H1 (cell line): ENCODE data around the gene CPSF7. TPM values are rescaled to one million over a fixed set of nuclear protein-coding genes. Genes with fewer than 3 reads are reported as not detected.

Experiments
- CTCF ChIA-PET: fragments of 300-600 bp; sonication (Branson Sonifier 250); formaldehyde crosslinking; loops from one replicate; lab custom pipeline; 2021; ENCODE audit not compliant: partially characterized antibody; lab: Charles Lee
- POLR2A ChIA-PET: fragments of 300-600 bp; sonication (Branson Sonifier 250); formaldehyde crosslinking; loops from one replicate; lab custom pipeline; 2021; ENCODE audit warnings: inconsistent platforms; ENCODE audit not compliant: partially characterized antibody; lab: Charles Lee
- DNase-seq, 2 experiments: peaks; one replicate each; pipeline versions ENCODE4 v3.0.0 to v3.0.0-alpha.2; 2010 to 2022; ENCODE audit warnings: low spot score in 2 of 2, low read depth in 1 of 2, mixed read lengths in 1 of 2
- FAIRE-seq: peaks from 2 replicates; lab custom pipeline; 2011; peaks lifted over from hg19 to GRCh38; lab: Jason Lieb, UNC
- H2AFZ ChIP-seq: 2 replicates; pipeline ENCODE4 v1.8.1; 2012; ENCODE audit warnings: low read length, inconsistent platforms
- H2AK5ac ChIP-seq: 2 replicates; pipeline ENCODE4 v1.6.1; 2013; ENCODE audit warnings: low read depth, low read length
- H2BK120ac ChIP-seq: replicated peaks from 2 replicates; pipeline ENCODE3; 2013; ENCODE audit warnings: low read depth, low read length, inconsistent platforms
- H2BK12ac ChIP-seq: 2 replicates; pipeline ENCODE4 v1.6.1; 2013; ENCODE audit warnings: low read depth, low read length
- H2BK15ac ChIP-seq: 2 replicates; pipeline ENCODE4 v1.6.1; 2013; ENCODE audit warnings: low read length
- H2BK20ac ChIP-seq: 2 replicates; pipeline ENCODE4 v1.6.1; 2013; ENCODE audit warnings: low read length
- H2BK5ac ChIP-seq: 2 replicates; pipeline ENCODE4 v1.6.1; 2013; ENCODE audit warnings: low read depth, low read length
- H3K14ac ChIP-seq: 2 replicates; pipeline ENCODE4 v1.6.1; 2013; ENCODE audit warnings: inconsistent platforms; ENCODE audit not compliant: insufficient read length
- H3K18ac ChIP-seq: 2 replicates; pipeline ENCODE4 v1.6.1; 2013; ENCODE audit warnings: low read length; ENCODE audit errors: extremely low read depth
- H3K23ac ChIP-seq: 2 replicates; pipeline ENCODE4 v1.6.1; 2013; ENCODE audit warnings: inconsistent platforms; ENCODE audit not compliant: insufficient read length
- H3K23me2 ChIP-seq: 2 replicates; pipeline ENCODE4 v1.6.1; 2013; ENCODE audit warnings: low read depth, low read length
- H3K27ac ChIP-seq: 2 replicates; pipeline ENCODE4 v1.6.1; 2011; ENCODE audit warnings: low read depth, low read length, inconsistent platforms
- H3K27me3 ChIP-seq, 4 experiments: replicated peaks in 1 of 4; 1 replicate in 1 of 4; 2 replicates in 3 of 4; pipeline versions ENCODE4 v1.6.1 to v1.8.1; 2011 to 2013; ENCODE audit warnings: low read length in 3 of 4, mild to moderate bottlenecking in 3 of 4, inconsistent platforms in 2 of 4, mixed read lengths in 2 of 4, moderate library complexity in 1 of 4; ENCODE audit not compliant: control insufficient read depth in 3 of 4, insufficient read depth in 3 of 4; ENCODE audit errors: extremely low read depth in 1 of 4
- H3K36me3 ChIP-seq, 4 experiments: 2 replicates each; pipeline versions ENCODE4 v1.6.1 to v1.8.1; 2011 to 2013; ENCODE audit warnings: mild to moderate bottlenecking in 4 of 4, low read length in 3 of 4, moderate library complexity in 2 of 4, control low read depth in 1 of 4, inconsistent platforms in 1 of 4; ENCODE audit not compliant: insufficient read depth in 4 of 4, control insufficient read depth in 2 of 4
- H3K4ac ChIP-seq: replicated peaks from 2 replicates; pipeline ENCODE3; 2013; ENCODE audit warnings: low read length, low read depth, mixed read lengths, inconsistent platforms; ENCODE audit not compliant: insufficient read length
- H3K4me1 ChIP-seq, 4 experiments: replicated peaks in 1 of 4; 1 replicate in 1 of 4; 2 replicates in 3 of 4; pipeline versions ENCODE4 v1.6.1 to v1.8.1; 2011 to 2013; ENCODE audit warnings: low read length in 3 of 4, inconsistent platforms in 2 of 4, mixed read lengths in 1 of 4; ENCODE audit not compliant: insufficient read depth in 4 of 4, control insufficient read depth in 3 of 4
- H3K4me2 ChIP-seq, 2 experiments: 2 replicates each; pipeline versions ENCODE4 v1.6.1 to v1.8.1; 2011 to 2013; ENCODE audit warnings: low read depth in 2 of 2, low read length in 2 of 2, control low read depth in 1 of 2, inconsistent platforms in 1 of 2, mild to moderate bottlenecking in 1 of 2; ENCODE audit not compliant: insufficient read depth in 1 of 2
- H3K4me3 ChIP-seq, 4 experiments: fragments of 200-600, 300-600 bp in 1 of 4; sonication (generic), shearing (Covaris generic), sonication (Bioruptor Twin) in 1 of 4; 2 replicates each; pipeline versions ENCODE4 v1.5.1 to v1.8.1; 2011 to 2016; ENCODE audit warnings: low read length in 4 of 4, low read depth in 3 of 4, control low read depth in 2 of 4, inconsistent platforms in 2 of 4, mild to moderate bottlenecking in 2 of 4, mixed read lengths in 1 of 4, moderate library complexity in 1 of 4; ENCODE audit not compliant: insufficient read depth in 2 of 4; ENCODE audit errors: extremely low read depth in 1 of 4
- H3K56ac ChIP-seq: replicated peaks from 2 replicates; pipeline ENCODE3; 2013; ENCODE audit warnings: low read depth, mild to moderate bottlenecking, mixed read lengths, low read length, inconsistent platforms; ENCODE audit not compliant: insufficient read length
- H3K79me1 ChIP-seq: 2 replicates; pipeline ENCODE4 v1.6.1; 2013; ENCODE audit warnings: low read depth, low read length, control low read depth
- H3K79me2 ChIP-seq, 2 experiments: 2 replicates each; pipeline versions ENCODE4 v1.6.1 to v1.8.1; 2012 to 2013; ENCODE audit warnings: low read length in 2 of 2, mild to moderate bottlenecking in 2 of 2, inconsistent platforms in 1 of 2; ENCODE audit not compliant: insufficient read depth in 2 of 2, control insufficient read depth in 1 of 2
- H3K9ac ChIP-seq, 4 experiments: replicated peaks in 1 of 4; 1 replicate in 1 of 4; 2 replicates in 3 of 4; pipeline versions ENCODE4 v1.6.1 to v1.8.1; 2011 to 2013; ENCODE audit warnings: low read depth in 3 of 4, low read length in 3 of 4, control low read depth in 2 of 4, mild to moderate bottlenecking in 2 of 4, moderate library complexity in 2 of 4, inconsistent platforms in 1 of 4; ENCODE audit errors: extremely low read depth in 1 of 4
- H3K9me3 ChIP-seq, 2 experiments: 2 replicates each; pipeline versions ENCODE4 v1.6.1 to v1.8.1; 2012 to 2013; ENCODE audit warnings: mild to moderate bottlenecking in 2 of 2, moderate library complexity in 2 of 2, control low read depth in 1 of 2, inconsistent platforms in 1 of 2, low read depth in 1 of 2, low read length in 1 of 2, mixed read lengths in 1 of 2; ENCODE audit not compliant: insufficient read depth in 2 of 2
- H4K20me1 ChIP-seq, 2 experiments: replicated peaks in 1 of 2; 2 replicates each; pipeline versions ENCODE3 to v1.8.1; 2011 to 2013; ENCODE audit warnings: inconsistent platforms in 2 of 2, low read length in 2 of 2, mild to moderate bottlenecking in 1 of 2; ENCODE audit not compliant: insufficient read depth in 2 of 2, control insufficient read depth in 1 of 2
- H4K5ac ChIP-seq: 2 replicates; pipeline ENCODE4 v1.6.1; 2013; ENCODE audit warnings: low read length, low read depth, mixed read lengths, inconsistent platforms; ENCODE audit not compliant: insufficient read length
- H4K8ac ChIP-seq: 2 replicates; pipeline ENCODE4 v1.8.0; 2013; ENCODE audit warnings: mild to moderate bottlenecking, moderate library complexity, low read length, inconsistent platforms; ENCODE audit not compliant: insufficient read depth; ENCODE audit errors: extremely low read depth
- H4K91ac ChIP-seq: replicated peaks from 2 replicates; pipeline ENCODE3; 2013; ENCODE audit warnings: low read length, mixed read lengths, inconsistent platforms; ENCODE audit not compliant: insufficient read length
- BRCA1 ChIP-seq: IDR thresholded peaks from 2 replicates; pipeline ENCODE4 v1.6.1; 2012; ENCODE audit warnings: low read depth, low read length, improper control_type of control experiment
- CBX5 ChIP-seq: fragments of 300-800, 300-1000 bp; sonication (generic); IDR thresholded peaks from 2 replicates; pipeline ENCODE4 v1.7.1; 2016; ENCODE audit warnings: antibody characterized with exemption, low read length, low read depth
- WGBS, 2 experiments: shearing (Covaris generic) in 1 of 2; methylation state at CpG; one replicate each; pipeline versions ENCODE4 v1.1.6 to v1.1.7; 2013 to 2015; ENCODE audit warnings: low lambda C conversion rate in 2 of 2, mixed read lengths in 2 of 2, inconsistent platforms in 1 of 2, low coverage in 1 of 2, missing lambda C conversion rate in 1 of 2; ENCODE audit not compliant: insufficient replicate concordance in 2 of 2, insufficient coverage in 1 of 2, insufficient read length in 1 of 2; ENCODE audit errors: extremely low coverage in 1 of 2, missing lambda C conversion rate in 1 of 2; 5-methylcytosine and 5-hydroxymethylcytosine counted together
- polyA plus RNA-seq, 7 experiments: library from polyadenylated mRNA; depleted of rRNA in 3 of 7; stranded (reverse) in 5 of 7; unstranded in 2 of 7; fragments of >200 nt in 5 of 7; fragments of 200-250 nt in 2 of 7; gene quantifications; 1 replicate in 5 of 7; 2 replicates in 1 of 7; 4 replicates in 1 of 7; pipeline versions ENCODE4 v1.2.1 to v1.2.3, GENCODE V29; 2011 to 2013; ENCODE audit warnings: missing spikeins in 2 of 7, mixed read lengths in 2 of 7
- total RNA-seq: library from RNA; stranded (reverse); fragmentation: NEBNext Ultra II Directional; extraction: Animal tissue kit (Norgen Biotek cat#: 25700); gene quantifications from 2 replicates; pipeline ENCODE4 v1.2.1, GENCODE V29; 2021

The CPSF7 gene
- total and polyA plus RNA-seq, 2 of the 8 experiments (the other 6 are each of a cell fraction or from before 2014, with no cell fraction given) = 95.9 to 122 TPM

DNA sequence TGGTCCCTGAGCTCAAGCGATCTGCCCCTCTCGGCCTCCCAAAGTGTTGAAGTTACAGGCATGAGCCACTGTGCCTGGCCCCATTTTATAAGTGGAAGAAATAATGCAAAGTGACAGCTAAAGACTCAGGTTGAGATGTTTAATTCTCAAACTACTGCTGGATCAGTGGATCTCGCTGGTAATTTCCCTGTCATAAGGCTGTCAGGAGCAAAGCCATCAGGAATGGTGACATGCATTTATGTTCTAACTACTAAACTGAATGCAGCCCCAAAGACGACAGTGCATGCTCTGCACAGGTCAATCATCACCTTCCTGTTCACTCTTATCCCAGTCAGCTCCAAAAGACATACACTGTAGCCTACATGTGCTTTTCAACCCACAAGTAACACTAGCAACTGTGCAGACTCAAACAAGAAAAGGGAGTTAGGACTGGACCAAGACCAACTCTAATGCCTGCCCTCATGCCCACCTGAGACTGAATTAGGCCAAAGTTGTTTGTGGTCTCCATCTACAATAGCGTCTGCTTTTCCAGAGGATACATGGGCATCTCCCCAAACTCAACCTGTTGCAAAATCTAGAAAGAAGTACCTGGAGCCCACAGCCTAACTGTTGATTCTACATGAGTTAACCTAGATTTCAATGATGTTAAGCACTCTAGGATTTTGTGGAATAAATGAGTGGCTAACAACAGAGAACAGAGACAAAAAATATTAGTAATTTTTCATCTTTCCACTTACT lies 22.6 kb downstream of the CPSF7 start:
- Histone ChIP-seq H3K4ac (no peak overlapping the region), H2BK15ac (no peak overlapping the region), H2AK5ac (no peak overlapping the region), H4K5ac (no peak overlapping the region), H3K4me3 (no peak overlapping the region), H3K23me2 (no peaks in the 10 kb centered on the region), H3K36me3 (peaks cover 49 to 88% (median 80%) of the 10 kb centered on the region in 4 experiments), H4K20me1 (peaks cover 0 to 9% of the 10 kb centered on the region in 2 experiments), H3K9ac (no peak overlapping the region), H2BK20ac (no peak overlapping the region), H3K56ac (no peak overlapping the region), H3K27ac (no peak overlapping the region), H3K79me1 (no peaks in the 10 kb centered on the region; the same call in 1 of the 2 replicates), H3K23ac (no peak overlapping the region), H4K91ac (no peak overlapping the region), H2BK12ac (no peak overlapping the region), H3K4me1 (no peaks in the 10 kb centered on the region), H3K18ac (no peak overlapping the region), H2BK5ac (no peak overlapping the region), H2AFZ (no peak overlapping the region), H3K4me2 (no peak overlapping the region), H4K8ac (no peak overlapping the region), H2BK120ac (no peak overlapping the region), H3K9me3 (no peaks in the 10 kb centered on the region), H3K27me3 (no peaks in the 10 kb centered on the region), H3K79me2 (no peaks in the 10 kb centered on the region), H3K14ac (no peak overlapping the region)
- no peak for DNase-seq
- WGBS, 2 experiments = 94% methylated on average over 5 of the region's 5 CpGs; no CpG with 5 or more reads in 1 of the 2 experiments
- CTCF ChIA-PET = interaction anchor here (0.7 to 0.9 kb wide), 3 partner anchors 21 to 203 kb away, joined by 4 to 5 read pairs (median 5); no protein-coding TSS in a partner anchor
- POLR2A ChIA-PET = interaction anchor here (0.7 to 3.6 kb wide), 10 partner anchors 11 to 59 kb away, joined by 3 to 11 read pairs (median 4); partner anchors contain the start of gene TMEM216
- no peak for FAIRE-seq
- TF ChIP-seq BRCA1 (no peak), CBX5 (no peak)
